ENCODE measurements around the gene NIN.

Gene NIN, protein sequence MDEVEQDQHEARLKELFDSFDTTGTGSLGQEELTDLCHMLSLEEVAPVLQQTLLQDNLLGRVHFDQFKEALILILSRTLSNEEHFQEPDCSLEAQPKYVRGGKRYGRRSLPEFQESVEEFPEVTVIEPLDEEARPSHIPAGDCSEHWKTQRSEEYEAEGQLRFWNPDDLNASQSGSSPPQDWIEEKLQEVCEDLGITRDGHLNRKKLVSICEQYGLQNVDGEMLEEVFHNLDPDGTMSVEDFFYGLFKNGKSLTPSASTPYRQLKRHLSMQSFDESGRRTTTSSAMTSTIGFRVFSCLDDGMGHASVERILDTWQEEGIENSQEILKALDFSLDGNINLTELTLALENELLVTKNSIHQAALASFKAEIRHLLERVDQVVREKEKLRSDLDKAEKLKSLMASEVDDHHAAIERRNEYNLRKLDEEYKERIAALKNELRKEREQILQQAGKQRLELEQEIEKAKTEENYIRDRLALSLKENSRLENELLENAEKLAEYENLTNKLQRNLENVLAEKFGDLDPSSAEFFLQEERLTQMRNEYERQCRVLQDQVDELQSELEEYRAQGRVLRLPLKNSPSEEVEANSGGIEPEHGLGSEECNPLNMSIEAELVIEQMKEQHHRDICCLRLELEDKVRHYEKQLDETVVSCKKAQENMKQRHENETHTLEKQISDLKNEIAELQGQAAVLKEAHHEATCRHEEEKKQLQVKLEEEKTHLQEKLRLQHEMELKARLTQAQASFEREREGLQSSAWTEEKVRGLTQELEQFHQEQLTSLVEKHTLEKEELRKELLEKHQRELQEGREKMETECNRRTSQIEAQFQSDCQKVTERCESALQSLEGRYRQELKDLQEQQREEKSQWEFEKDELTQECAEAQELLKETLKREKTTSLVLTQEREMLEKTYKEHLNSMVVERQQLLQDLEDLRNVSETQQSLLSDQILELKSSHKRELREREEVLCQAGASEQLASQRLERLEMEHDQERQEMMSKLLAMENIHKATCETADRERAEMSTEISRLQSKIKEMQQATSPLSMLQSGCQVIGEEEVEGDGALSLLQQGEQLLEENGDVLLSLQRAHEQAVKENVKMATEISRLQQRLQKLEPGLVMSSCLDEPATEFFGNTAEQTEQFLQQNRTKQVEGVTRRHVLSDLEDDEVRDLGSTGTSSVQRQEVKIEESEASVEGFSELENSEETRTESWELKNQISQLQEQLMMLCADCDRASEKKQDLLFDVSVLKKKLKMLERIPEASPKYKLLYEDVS (N-terminal part only)

DNA sequence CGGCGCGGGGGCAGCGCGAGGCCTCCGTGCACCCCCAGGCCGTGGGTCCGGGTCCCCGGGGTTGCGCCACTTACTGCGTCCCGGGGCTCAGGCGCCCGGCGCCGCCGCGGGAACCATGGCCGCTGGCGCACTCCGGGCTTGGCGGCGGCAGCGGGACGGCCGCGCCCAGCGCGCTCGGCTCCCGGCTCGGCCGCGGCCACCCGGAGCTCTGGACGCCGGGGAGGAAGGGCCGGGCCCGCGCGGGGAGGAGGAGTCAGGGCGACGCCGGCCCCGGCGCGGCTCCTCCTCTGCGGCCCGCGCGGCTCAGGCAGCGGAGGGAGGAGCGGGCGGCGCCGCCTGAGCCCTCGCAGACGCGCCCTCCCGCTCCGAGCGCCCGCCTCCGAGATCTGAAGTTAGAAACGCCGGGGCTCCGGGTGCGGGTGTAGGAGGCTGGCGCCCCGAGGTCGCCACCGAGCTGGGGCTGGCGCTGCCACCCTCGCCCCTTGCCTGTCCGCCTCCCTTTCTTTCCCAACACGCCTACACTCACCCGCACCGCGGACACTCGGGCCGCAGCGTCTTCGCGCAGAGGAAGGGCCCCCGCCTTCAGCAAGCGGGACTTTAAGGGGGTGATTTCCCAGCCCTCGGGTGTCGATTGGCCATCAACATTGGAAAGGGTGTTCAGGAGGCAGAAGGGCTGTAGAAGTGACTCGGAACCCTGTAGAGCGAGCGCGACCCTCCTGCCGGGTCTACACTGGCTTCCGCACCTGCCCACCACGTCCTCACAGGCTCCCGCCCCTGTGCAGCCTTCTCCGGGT, at the start of gene NIN:
Gene NIN, minus strand, starts transcription at position 231 of the 794 bp plus-strand sequence. CDS start 9,106 bp downstream, outside the sequence.
- peak; percentile 89 for DNase-seq

GRCh38 chr14:50875359-50876070, 44.6 kb upstream of the NIN start:
- no peak for DNase-seq

GRCh38 chr14:50874757-50875156, 43.8 kb upstream of the NIN start:
- no peak for DNase-seq

DNA sequence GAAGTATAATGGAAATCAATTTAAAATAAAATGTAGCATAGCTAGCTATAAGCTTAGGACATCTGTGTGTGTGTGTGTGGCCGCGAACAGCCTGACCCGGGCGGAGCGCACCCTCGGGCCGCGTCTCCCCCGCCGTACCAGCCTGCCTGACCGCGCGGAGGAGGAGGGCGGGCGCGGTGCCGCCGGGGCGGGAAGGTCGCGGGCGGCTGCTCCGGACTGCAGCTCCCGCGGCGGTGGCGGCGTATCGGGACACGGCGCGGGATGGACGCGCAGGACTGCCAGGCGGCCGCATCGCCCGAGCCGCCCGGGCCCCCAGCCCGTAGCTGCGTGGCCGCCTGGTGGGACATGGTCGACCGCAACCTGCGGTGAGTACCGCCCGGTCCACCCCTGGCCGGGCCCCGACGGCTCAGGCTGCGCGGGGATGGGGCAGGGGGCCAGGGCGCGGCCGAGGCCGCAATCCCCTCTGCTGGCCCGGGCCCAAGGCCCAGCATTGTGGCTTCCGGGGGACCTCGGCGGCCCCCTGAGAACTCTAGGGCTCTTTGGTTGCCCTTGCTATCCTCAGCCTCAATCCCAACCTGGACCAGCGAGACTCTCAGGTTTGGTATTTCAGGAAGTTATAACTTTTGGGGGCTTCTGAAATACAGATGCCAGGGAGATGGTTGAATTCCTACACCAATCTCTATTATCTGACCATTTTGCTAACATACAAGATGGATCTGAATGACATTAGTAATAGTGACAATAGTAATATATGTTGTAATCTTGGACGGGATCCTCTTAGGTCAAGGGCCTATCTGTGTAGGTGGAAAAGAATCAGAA, 41.2 kb upstream of the NIN start, which contains the start of gene ABHD12B:
Gene ABHD12B, plus strand, starts transcription at position 140 of the 819 bp plus-strand sequence. Its CDS starts 122 bp downstream, at position 262.
- no peak for DNase-seq

DNA sequence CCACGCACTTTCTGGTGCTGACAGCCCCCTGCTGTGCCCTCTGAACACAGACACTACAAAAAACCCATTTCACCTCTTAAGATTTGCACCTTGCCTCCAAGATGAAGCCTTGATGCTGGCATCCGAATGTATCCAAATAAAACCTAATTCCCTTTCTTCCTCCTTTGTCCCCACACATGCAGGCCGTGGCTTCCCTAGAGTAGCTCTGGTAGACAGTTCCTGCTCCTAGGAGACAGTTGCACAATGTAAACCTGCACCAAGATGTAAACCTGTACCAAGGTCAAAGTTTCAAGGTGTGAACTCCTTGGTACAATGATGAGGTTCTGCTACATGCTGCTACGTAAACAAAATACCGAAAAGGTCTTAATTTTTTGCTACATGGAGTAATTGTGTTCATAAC, 40.3 kb upstream of the NIN start:
- no peak for DNase-seq

DNA sequence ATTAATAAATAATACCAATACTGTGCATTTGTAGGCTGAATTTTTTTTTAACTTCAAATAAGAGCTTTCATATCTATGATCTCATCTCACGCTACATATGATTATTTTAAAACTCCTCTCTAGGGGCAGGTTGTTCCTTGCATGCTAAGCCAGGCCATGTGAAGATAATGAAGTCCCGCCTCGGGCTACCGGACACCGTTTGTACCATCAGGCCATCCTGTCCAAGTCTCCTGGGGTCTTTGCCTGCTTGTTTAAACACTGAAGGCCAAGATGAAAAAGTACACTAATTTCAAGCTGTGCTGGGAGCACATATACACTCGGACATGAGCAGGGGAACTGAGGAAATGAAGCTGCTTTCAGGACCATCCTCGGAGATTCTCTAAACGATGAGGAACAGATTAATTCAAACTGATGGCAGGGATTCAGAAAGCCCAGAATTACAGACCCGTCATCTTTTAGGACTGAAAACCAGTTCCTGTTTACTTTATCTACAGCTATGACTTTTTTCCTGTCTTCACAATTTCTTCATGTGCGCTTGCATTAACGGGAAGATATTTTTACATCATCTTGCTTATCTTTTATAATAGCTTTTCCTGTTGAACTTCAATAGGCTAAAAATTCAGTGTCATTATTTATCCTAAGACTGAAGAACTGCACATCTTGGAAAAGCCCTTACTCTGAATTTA, 34.6 kb upstream of the NIN start:
- peak; percentile 64 for DNase-seq

DNA sequence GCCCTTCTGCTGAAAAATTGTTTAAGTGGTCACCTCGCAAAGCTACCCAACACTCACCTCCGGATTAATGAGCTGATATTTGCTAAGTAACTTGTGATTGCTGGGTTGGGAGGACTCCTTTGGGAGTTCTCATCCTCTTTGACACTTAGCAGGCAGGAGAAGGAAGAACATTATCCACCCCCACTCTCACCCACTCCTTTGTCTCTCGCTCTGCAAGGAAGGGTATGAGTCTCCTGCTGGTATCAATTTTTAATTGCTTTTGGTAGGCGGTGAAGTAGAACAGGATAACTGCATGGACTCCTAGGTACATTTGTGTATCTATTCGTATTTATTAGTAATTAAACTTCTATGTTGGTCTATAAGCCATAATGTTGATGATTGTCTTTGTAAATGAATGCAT, 34.0 kb upstream of the NIN start:
- no peak for DNase-seq

GRCh38 chr14:50864237-50864636, 33.3 kb upstream of the NIN start:
- no peak for DNase-seq

DNA sequence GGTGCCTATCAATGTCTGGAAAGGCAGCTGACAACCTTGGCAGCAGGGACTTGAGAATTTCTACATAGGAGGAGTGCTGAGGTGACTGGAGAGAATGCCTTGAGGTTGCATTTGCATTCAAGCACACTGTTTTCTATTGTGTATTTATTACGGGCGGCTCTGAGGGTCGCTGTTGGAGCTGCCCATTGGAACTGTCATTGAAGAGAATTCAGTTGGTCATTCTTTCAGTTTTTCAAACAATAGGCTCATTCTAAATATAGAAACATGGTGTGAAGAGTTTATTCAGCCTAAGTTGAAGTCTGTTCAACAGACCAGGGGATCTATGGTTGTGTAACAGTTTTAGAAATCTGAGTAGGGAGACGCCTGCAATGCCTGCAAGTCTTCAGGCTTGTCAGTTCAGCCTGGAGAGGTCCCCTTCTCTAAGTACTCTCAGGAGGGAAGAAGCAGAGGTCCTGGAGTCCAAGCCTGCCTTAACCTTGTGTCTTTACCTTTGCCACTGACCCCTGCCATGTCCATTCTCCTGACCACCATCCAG, 31.1 kb upstream of the NIN start:
- no peak for DNase-seq

GRCh38 chr14:50860478-50861086, 29.6 kb upstream of the NIN start:
- DNase-seq, result peak; percentile 69

DNA sequence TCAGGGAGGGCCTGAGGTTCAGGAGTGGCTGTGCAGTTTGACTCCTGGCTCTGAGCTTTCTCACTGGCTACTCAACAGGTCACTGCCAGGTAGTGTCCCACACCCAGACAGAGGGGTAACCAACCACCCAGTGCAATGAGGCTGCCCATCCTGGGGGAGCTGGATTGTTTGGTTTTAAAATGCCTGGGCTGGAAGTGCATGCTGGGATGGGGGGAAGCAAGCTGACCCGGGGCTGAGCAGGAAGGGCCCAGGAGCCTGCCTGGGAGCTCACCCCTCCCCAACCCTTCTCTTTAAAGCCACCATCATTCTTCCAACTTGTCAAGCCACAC, 28.3 kb upstream of the NIN start:
- DNase-seq, result no peak

- DNase-seq, result no peak
Observed at GRCh38 chr14:50856660-50857059, 25.7 kb upstream of the NIN start.

- DNase-seq, result peak; percentile 30
Observed at GRCh38 chr14:50855558-50855957, 24.6 kb upstream of the NIN start.

- no peak for DNase-seq
Observed at GRCh38 chr14:50854521-50854920, 23.6 kb upstream of the NIN start.

GRCh38 chr14:50853891-50854290, 22.9 kb upstream of the NIN start:
- DNase-seq, result no peak

- peak; percentile 79 for DNase-seq
Observed at GRCh38 chr14:50846226-50846880, 15.4 kb upstream of the NIN start.

GRCh38 chr14:50845166-50845565, 14.2 kb upstream of the NIN start:
- no peak for DNase-seq

DNA sequence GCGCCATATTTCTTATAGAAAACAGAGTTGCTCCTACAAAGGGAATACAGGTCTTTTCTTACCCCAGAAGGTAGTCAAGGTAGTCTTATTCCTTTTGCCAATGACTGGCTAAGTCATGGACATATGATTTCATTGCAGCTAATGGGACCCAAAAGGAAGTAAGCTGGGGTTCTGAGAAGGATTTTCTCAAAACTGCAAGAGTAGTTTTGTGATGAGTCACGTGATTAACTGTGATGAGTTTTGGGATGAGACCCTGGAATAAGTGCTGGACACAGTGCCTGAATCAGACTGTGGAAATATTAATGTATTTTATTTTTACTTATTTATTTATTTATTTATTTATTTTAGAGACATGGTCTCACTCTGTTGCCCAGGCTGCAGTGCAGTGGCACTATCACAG, 13.4 kb upstream of the NIN start:
- DNase-seq, result no peak

GRCh38 chr14:50839691-50840090, 8.7 kb upstream of the NIN start:
- DNase-seq, result no peak
